ENCODE measurements around the gene DYRK1A.

Gene DYRK1A

DNA sequence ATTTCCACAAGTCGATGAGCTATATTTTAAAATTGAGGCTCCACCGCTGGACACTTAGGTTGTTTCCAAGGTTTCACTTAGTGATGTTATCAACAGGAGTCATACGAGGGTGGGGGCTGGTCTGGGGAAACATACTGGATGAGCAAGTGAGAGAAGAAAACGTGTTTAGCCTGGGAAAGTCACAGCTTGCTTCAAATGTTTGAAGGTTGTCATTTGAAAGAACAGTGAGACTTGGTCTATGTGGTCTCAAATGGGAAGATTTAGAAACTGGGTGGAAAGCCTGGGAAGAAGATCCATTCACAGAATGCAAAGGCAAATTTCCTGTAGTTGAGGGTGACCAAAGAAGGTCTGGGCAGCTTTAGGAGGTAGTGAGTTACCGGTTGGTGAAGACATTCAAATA lies 9.9 kb upstream of the DYRK1A start:
- Histone ChIP-seq H3K27ac (ENCODE audit: extremely low read depth, low read depth, low read length) (no peak overlapping the region), H3K4me3 (ENCODE audit: low read depth, low read length) (no peak overlapping the region), H3K9me3 (ENCODE audit: control insufficient read depth, insufficient read depth, low read depth, low read length) (no peaks in the 10 kb centered on the region), H3K36me3 (ENCODE audit: control insufficient read depth in 2 of 2, insufficient read depth in 1 of 2, low read length in 2 of 2) (no peaks in the 10 kb centered on the region), H3K4me1 (ENCODE audit: control insufficient read depth, insufficient read depth, low read length) (no peaks in the 10 kb centered on the region)
- POLR2A ChIA-PET, result no interaction called here
- CTCF ChIA-PET, result interaction anchor here (1.2 kb wide), 1 partner anchor 8 kb away, joined by 3 read pairs; no protein-coding TSS in a partner anchor
- TF ChIP-seq ZBTB8A (tag by site-specific recombination; IDR thresholded peaks at IDR 0.05), result no peak

DNA sequence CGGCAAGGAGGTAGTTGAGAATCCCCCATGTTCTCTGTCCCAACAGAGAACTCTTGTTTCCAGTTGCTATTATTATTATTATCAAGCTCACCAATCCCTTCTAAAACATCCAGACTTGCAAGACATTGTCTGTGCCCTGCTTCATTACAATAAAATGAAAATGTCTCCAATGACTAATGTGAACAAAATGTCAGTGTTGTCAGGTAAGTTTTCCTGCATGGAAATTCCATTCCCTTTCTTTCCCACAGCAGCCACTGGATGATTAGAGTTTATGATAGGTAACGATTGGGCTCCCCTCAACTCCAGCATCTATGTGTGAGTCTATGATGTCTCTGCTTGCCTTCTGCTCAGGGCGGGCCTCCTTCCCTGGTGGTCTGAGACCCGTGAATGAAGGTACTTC lies 8.9 kb upstream of the DYRK1A start:
- ChIA-PET CTCF (no interaction called here), POLR2A (no interaction called here)
- Histone ChIP-seq H3K27ac (ENCODE audit: extremely low read depth, low read depth, low read length) (no peak overlapping the region), H3K9me3 (ENCODE audit: control insufficient read depth, insufficient read depth, low read depth, low read length) (no peaks in the 10 kb centered on the region), H3K36me3 (ENCODE audit: control insufficient read depth in 2 of 2, insufficient read depth in 1 of 2, low read length in 2 of 2) (no peaks in the 10 kb centered on the region), H3K4me3 (ENCODE audit: low read depth, low read length) (no peak overlapping the region), H3K4me1 (ENCODE audit: control insufficient read depth, insufficient read depth, low read length) (no peaks in the 10 kb centered on the region)
- TF ChIP-seq ZNF274 (IDR thresholded peaks at IDR 0.05; ENCODE audit: low read length), result no peak
- TF ChIP-seq ZNF274 (tag by site-specific recombination; IDR thresholded peaks at IDR 0.05; ENCODE audit: borderline replicate concordance), result no peak
- TF ChIP-seq IKZF3 (tag by site-specific recombination; IDR thresholded peaks at IDR 0.05), result no peak
- TF ChIP-seq KLF1 (tag by site-specific recombination; IDR thresholded peaks at IDR 0.05), result no peak
- no peak for TF ChIP-seq ZNF658 (tag by site-specific recombination; IDR thresholded peaks at IDR 0.05)
- TF ChIP-seq, protein P1, sequence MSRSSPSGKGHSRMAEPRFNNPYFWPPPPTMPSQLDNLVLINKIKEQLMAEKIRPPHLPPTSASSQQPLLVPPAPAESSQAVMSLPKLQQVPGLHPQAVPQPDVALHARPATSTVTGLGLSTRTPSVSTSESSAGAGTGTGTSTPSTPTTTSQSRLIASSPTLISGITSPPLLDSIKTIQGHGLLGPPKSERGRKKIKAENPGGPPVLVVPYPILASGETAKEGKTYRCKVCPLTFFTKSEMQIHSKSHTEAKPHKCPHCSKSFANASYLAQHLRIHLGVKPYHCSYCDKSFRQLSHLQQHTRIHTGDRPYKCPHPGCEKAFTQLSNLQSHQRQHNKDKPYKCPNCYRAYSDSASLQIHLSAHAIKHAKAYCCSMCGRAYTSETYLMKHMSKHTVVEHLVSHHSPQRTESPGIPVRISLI (tag by site-specific recombination; IDR thresholded peaks at IDR 0.05), result no peak
- TF ChIP-seq OSR2 (tag by site-specific recombination; IDR thresholded peaks at IDR 0.05), result no peak
- TF ChIP-seq, protein P2, sequence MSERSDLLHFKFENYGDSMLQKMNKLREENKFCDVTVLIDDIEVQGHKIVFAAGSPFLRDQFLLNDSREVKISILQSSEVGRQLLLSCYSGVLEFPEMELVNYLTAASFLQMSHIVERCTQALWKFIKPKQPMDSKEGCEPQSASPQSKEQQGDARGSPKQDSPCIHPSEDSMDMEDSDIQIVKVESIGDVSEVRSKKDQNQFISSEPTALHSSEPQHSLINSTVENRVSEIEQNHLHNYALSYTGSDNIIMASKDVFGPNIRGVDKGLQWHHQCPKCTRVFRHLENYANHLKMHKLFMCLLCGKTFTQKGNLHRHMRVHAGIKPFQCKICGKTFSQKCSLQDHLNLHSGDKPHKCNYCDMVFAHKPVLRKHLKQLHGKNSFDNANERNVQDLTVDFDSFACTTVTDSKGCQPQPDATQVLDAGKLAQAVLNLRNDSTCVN (tag by site-specific recombination; optimal IDR thresholded peaks at IDR 0.05), result no peak
- TF ChIP-seq ZNF510 (tag by site-specific recombination; IDR thresholded peaks at IDR 0.05; ENCODE audit: insufficient replicate concordance), result no peak
- TF ChIP-seq ZFHX2 (tag by site-specific recombination; conservative IDR thresholded peaks at IDR 0.05), result no peak
- TF ChIP-seq ZNF555 (tag by site-specific recombination; conservative IDR thresholded peaks at IDR 0.05), result no peak
- TF ChIP-seq, protein P3, sequence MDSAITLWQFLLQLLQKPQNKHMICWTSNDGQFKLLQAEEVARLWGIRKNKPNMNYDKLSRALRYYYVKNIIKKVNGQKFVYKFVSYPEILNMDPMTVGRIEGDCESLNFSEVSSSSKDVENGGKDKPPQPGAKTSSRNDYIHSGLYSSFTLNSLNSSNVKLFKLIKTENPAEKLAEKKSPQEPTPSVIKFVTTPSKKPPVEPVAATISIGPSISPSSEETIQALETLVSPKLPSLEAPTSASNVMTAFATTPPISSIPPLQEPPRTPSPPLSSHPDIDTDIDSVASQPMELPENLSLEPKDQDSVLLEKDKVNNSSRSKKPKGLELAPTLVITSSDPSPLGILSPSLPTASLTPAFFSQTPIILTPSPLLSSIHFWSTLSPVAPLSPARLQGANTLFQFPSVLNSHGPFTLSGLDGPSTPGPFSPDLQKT (IDR thresholded peaks at IDR 0.05; ENCODE audit: borderline replicate concordance, low read depth, low read length), result no peak
- TF ChIP-seq ZNF335 (tag by site-specific recombination; conservative IDR thresholded peaks at IDR 0.05), result no peak
- TF ChIP-seq ZNF785 (tag by site-specific recombination; IDR thresholded peaks at IDR 0.05), result no peak
- TF ChIP-seq, protein P4, sequence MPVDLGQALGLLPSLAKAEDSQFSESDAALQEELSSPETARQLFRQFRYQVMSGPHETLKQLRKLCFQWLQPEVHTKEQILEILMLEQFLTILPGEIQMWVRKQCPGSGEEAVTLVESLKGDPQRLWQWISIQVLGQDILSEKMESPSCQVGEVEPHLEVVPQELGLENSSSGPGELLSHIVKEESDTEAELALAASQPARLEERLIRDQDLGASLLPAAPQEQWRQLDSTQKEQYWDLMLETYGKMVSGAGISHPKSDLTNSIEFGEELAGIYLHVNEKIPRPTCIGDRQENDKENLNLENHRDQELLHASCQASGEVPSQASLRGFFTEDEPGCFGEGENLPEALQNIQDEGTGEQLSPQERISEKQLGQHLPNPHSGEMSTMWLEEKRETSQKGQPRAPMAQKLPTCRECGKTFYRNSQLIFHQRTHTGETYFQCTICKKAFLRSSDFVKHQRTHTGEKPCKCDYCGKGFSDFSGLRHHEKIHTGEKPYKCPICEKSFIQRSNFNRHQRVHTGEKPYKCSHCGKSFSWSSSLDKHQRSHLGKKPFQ (tag by site-specific recombination; IDR thresholded peaks at IDR 0.05), result no peak
- TF ChIP-seq ZNF433 (tag by site-specific recombination; IDR thresholded peaks at IDR 0.05; ENCODE audit: low read depth), result no peak
- no peak for TF ChIP-seq ZNF660 (tag by site-specific recombination; IDR thresholded peaks at IDR 0.05)
- no peak for TF ChIP-seq ZNF76 (tag by site-specific recombination; IDR thresholded peaks at IDR 0.05; ENCODE audit: borderline replicate concordance, low read depth)
- no peak for TF ChIP-seq ZBTB17 (tag by site-specific recombination; IDR thresholded peaks at IDR 0.05)
- TF ChIP-seq GFI1B (tag by site-specific recombination; IDR thresholded peaks at IDR 0.05), result no peak

All from HEK293 (cell line).